Ovary (tissue), 3 donors: ENCODE measurements around the gene CRYBA2.

Experiments
- CTCF ChIP-seq, 3 donors: fragments of 450-650 bp in 2 of 3; fragments of 200-600 bp in 1 of 3; IDR thresholded peaks; one replicate each; pipeline versions ENCODE4 v1.5.1 to v1.8.0; 2016 to 2022; ENCODE audit warnings: antibody characterized with exemption in 3 of 3, mild to moderate bottlenecking in 1 of 3
- EP300 ChIP-seq: sonication (generic); formaldehyde crosslinking; IDR thresholded peaks from one replicate; pipeline ENCODE4 v1.6.1; 2017; ENCODE audit warnings: antibody characterized with exemption
- POLR2A ChIP-seq: fragments of 450-650 bp; IDR thresholded peaks from one replicate; pipeline ENCODE4 v1.6.1; 2017; ENCODE audit warnings: antibody characterized with exemption, mild to moderate bottlenecking, moderate library complexity
- donor health status: DM: no; HTN: no; CAD: no.

- TF ChIP-seq CTCF (IDR thresholded peaks at IDR 0.05) (no peak), POLR2A (no peak), EP300 (no peak)
Measured at GRCh38 chr2:218952160-218952559, 41.1 kb downstream of the CRYBA2 start.
